ENCODE measurements around the gene IFITM1.

IFITM1 gene

GRCh38 chr11:313787-314553, at the start of gene IFITM1:
Gene IFITM1, plus strand, starts transcription at chr11:314040. Its CDS starts 131 bp downstream, at chr11:314171.
- DNase-seq = peak; percentile 60

- DNase-seq = no peak
Measured at GRCh38 chr11:266676-267439, 47.0 kb upstream of the IFITM1 start.

- DNase-seq = peak; percentile 59
Measured at GRCh38 chr11:267491-267994, 46.3 kb upstream of the IFITM1 start.

- peak; percentile 61 for DNase-seq
Measured at GRCh38 chr11:268716-269145, 45.1 kb upstream of the IFITM1 start.

- peak; percentile 41 for DNase-seq
Measured at GRCh38 chr11:269146-269890, 44.5 kb upstream of the IFITM1 start.

- DNase-seq = no peak
Measured at GRCh38 chr11:270451-271318, 43.2 kb upstream of the IFITM1 start.

- DNase-seq = no peak
Measured at GRCh38 chr11:271319-271715, 42.5 kb upstream of the IFITM1 start.

- DNase-seq = no peak
Measured at GRCh38 chr11:272195-272930, 41.5 kb upstream of the IFITM1 start.

- DNase-seq = no peak
Measured at GRCh38 chr11:272931-273198, 41.0 kb upstream of the IFITM1 start.

- DNase-seq = no peak
Measured at GRCh38 chr11:276219-276618, 37.6 kb upstream of the IFITM1 start.

- DNase-seq = no peak
Measured at GRCh38 chr11:278001-278951, 35.6 kb upstream of the IFITM1 start, which contains the start of gene NLRP6. Gene NLRP6, plus strand, starts transcription at chr11:278407. Its CDS starts 163 bp downstream, at chr11:278570.

- no peak for DNase-seq
Measured at GRCh38 chr11:279040-279965, 34.5 kb upstream of the IFITM1 start.

- peak; percentile 38 for DNase-seq
Measured at GRCh38 chr11:279966-280705, 33.7 kb upstream of the IFITM1 start.

GRCh38 chr11:280706-281485, 32.9 kb upstream of the IFITM1 start:
- DNase-seq = peak; percentile 31

- no peak for DNase-seq
Measured at GRCh38 chr11:281486-282161, 32.2 kb upstream of the IFITM1 start.

- no peak for DNase-seq
Measured at GRCh38 chr11:282171-282570, 31.7 kb upstream of the IFITM1 start.

Data from activated gamma-delta T cell treated with Interleukin-2 at 50 U/mL for 16 hours (primary cell).